Measurements from ENCODE around the gene GPR119. TPM values are rescaled to one million over a fixed set of nuclear protein-coding genes. Genes with fewer than 3 reads are reported as not detected.
"Not testable (repeated sequence)": the region's sequence is repeated elsewhere in the genome, so short reads cannot be mapped to it uniquely, and the experiment has no call there.

Gene GPR119
- not detected for total RNA-seq

DNA sequence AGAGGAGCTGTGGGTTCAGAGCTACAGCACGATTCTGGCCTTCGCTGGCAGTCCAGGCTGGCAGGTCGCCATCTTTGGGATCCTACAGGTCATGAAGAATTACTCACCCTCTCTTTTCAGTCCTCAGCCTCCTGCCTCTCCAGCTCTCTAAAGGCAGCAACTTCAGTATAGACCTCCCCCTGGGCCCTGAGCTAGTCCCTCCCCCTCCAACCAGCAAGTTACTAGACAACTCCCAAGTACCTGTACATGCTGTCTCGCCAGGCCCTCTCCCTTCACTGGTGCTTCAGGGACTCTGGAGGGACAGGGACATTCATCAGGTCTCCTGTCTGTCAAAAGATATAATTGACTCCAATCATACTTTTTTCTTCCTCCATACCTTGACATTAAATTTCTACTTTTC, at the start of gene GPR119:
Gene GPR119 (minus strand): TSS at position 155 of the 400 bp plus-strand sequence. CDS start 227 bp downstream, outside the sequence.
- no peak for DNase-seq

DNA sequence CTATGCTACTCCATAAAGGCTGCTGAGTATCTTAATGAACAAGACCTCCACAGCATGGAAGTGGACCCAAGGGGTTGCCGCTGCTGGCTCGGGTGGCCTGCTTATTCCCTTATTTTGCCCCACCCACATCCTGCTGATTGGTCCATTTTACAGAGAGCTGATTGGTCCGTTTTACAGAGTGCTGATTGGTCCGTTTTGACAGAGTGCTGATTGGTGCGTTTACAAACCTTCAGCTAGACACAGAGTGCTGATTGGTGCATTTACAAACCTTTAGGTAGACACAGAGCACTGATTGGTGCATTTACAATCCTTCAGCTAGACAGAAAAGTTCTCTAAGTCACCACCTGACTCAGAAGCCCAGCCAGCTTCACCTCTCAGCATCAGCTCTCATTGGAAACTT, 43.8 kb upstream of the GPR119 start:
- not testable (repeated sequence) for DNase-seq

DNA sequence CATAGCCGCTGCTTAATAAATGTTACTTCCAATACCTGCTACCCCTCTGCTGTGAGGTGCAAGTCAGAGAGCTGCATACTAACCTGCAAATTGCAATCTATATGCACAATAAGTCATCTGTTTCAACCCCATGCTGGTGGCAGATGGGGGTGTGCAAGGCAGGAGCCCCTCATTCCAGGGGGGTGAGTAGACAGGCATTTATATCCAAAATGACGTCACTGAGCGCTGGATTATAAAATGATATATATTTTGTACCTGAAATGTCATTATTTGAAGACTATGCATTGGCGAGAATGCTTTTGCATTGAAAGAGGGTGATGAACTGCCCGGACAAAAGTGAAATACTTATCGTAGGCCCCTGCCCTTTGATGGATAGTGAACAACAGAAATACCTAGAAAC, 41.1 kb upstream of the GPR119 start:
- no peak for DNase-seq

DNA sequence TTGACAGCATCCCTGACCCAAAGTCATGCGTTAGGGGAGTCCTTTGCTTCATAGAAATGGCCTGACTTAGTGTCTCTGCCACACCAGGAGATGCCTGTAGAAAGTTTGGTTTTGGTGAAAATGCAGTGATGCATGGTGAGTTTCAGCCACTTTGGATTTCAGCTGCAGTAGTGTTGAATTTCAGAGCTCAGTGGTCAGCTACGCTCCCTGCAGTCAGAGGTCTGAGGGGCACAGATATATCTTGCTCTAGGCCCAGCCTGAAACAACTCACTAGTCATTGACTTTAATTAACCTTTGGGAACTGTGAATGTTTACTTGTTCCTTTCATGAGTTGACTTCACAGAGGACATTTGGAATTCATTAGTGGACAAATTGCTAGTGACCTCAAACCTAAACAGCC, 33.8 kb upstream of the GPR119 start:
- DNase-seq: no peak

DNA sequence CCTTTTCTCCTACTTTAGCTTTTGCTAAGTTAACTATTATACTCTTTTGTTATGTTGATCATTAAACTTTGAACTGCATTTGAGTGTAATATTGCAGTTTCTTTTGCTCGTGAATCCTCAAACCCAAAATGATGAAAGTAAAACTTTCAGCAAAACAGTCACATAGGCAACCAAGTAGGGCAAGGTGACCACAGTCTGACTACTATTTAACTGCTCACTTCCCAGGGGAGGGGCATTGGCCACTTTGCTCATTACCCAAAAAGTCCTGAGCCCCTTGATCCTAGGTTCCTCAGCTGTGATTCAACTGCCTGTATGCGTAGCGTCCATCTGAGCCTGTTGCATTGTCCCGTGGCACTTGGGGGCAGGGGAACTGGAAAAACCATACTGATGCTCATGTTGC, 33.3 kb upstream of the GPR119 start:
- DNase-seq: no peak

DNA sequence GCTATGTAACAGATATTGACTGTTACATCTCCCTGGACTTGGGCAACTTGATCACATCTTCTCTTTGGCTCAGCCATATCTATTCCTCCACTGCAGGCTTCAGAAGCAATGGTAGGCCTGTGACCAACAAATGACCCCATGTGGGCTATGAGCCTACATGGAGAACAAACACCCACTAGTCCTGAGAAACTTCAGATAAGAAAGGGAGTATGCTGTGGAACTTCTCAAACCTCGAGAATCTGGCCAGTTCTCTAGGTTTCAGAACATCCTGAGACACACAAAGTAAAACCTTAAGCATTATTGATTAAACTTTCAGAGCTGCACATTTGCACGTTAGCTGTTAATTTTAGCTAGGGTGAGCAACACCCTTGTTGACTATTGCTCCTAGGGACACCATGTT, 32.6 kb upstream of the GPR119 start:
- no peak for DNase-seq

DNA sequence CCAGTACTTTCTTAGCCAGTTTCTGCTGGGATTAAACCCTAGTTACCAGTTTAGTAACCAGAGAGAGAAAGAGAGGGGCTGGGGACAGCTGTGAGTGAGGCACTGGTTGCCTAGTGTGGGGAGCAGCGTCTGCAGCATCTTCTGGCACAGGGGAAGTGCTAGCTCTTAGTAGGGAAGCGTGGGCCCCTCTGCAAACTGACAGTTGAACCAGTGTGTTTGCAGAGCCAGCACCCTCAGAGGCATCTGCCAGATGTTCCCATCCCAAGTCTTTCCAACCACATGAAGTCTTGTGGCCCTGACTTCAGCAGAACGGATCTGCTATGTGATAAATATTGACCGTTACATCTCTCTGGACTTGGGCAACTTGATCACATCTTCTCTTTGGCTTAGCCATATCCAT, 31.3 kb upstream of the GPR119 start:
- DNase-seq: no peak

DNA sequence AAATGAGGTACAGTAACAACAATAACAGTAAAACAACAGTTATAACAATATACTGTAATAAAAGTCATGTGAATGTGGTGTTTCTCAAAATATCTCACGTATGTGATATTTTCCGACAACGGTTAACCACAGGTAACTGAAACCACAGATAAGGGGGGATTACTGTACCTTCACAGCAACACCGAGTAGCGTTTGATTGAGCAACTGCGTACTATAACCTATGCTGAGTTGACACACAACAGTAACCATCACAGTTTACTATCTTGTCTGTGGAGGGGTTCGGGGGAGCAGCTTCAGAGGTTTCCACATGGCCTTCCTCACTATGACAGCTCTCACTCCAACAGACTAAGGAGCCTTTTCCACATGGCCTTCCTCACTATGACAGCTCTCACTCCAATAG, 29.7 kb upstream of the GPR119 start:
- DNase-seq: no peak

DNA sequence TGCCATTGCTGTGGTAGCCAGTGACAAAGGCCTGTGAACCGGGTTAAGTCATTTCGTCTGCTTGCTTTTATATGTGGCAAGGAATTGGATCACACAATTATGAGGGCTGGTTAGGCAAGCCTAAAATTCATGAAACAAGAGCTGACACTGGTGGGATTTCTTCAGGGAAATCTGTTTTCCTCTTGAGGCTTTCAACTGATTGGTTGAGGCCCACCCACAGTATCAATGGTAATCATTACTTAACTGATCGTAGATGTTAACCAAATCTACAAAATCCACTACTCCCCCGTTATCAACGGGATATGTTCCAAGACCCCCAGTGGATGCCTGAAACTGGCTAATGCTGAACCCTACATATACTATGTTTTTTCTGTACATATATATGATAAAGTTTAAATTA, 29.3 kb upstream of the GPR119 start:
- DNase-seq: no peak

DNA sequence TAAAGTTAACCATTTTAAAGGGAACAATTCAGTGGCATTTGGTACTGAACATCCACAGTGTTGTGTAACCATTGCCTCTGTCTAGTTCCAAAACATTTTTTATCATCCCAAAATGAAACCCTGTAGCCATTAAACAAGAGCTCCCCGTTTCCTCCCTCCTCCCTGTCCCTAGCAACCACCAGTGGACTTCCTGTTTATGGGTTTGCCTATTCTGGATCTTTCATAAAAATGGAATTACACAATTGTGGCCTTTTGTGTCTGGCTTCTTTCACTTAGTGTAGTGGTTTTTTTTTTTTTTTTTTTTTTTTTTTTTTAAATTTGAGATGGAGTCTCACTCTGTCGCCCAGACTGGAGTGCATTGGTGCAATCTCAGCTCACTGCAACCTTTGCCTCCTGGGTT, 27.9 kb upstream of the GPR119 start:
- DNase-seq: no peak

DNA sequence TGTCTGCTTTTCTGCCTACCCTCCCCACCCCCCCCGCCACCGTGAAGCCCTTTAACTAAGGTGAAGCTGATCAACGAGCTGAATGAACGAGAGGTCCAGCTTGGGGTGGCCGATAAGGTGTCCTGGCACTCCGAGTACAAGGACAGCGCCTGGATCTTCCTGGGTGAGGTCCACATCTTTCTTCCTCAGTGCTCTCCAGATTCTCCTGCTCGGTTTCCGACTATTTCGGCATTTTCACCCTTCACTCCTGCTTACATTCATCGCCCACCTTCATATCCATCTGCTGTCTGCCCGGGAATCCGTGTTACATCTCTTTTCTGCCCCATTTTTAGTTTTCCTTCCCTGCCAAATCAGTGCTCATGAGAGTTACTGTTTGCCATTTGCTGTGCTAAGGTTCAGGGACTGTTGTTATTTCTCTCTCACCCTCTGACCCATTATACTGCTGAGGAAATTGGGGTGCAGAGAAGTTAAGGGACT, 16.8 kb upstream of the GPR119 start:
- no peak for DNase-seq

DNA sequence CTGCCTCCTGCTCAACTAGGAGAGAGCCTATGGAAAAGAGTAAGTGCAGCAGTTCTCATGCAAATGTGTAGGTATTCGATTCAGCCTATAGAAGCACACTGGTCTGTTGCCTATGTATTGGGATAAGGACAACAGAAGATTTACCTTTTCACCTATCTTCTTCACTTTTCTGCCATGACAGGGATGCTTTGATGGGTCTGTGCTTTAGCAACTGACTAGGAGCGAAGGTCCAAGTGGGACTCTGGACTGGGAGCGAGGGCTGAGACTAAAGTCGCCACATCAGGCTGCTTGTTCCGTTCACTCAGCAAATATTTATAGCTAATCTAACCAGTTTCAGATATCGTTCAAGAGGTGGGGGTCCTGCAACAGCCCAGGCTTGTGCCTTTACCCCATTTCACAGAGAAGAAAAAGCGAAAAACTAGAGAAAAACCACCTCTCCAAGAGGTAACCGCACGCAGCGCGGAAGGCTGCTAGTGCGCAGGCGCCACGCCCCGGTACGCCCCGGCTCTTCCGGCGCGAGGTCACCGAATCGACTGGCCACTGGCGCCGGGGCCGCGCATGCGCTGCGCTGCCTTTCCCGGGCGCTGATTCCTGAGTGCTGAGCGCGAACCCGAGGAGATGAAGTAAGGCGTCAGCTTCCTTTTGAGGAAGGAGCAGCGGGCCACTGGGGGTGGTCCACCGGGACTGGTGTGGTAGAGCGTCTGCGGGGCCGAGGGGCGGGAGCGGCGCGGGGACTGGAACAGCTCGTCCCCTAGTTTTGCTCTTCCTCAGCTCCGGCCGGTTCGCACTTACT, 16.1 kb upstream of the GPR119 start, which contains the start of gene RBMX2:
Gene RBMX2 (plus strand): TSS at position 573 of the 793 bp plus-strand sequence. CDS start 46 bp downstream, at position 619.
- peak; percentile 87 for DNase-seq

DNA sequence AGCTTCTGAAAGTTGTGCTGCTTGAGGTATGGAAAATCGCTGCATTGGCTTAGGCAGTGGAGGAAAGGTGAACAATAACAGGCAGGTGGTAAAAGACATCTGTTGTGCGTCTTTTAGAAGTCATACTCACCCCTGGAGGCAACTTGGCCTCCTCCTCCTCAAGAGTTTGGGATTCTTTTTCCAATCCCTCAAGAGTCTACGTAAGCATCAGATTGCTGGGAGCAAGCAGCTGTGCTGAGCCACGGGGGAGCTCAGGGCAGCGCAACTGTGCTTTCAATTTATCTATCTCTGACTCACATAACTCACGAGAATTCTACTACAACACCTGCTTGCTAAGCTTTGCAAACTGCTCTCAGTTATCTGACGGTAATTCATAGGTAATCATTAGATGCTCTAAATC, 9.9 kb upstream of the GPR119 start:
- DNase-seq: peak; percentile 22

DNA sequence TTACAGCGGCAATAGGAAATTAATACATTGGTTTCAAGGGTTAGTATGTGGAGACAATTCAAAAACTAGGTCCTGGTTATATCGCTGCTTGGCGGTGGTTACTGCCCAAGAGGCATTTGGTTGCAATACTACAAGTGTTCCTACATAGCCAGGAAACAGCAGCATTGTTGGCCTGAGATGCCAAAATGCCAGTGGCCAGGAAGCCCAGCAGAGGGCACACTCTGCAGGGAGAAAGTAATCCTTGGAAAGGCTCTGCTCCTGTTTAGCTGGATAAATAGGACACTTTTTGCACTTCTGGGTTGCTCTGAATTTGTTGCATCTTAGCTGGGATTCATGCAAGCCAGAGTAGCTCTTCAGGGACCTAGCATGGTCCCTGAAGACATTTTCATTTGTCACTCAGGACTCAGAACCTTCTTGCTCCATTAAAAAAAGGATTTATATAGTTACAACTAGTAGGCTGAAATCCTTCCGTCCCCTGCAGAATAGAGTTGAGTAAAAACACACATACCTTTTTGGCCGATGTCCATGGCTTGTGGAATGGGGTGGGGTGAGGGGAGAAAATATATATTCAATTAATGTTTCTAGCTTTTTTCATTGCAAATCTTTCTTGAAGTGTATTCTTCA, 8.1 kb upstream of the GPR119 start:
- DNase-seq: peak; percentile 65

DNA sequence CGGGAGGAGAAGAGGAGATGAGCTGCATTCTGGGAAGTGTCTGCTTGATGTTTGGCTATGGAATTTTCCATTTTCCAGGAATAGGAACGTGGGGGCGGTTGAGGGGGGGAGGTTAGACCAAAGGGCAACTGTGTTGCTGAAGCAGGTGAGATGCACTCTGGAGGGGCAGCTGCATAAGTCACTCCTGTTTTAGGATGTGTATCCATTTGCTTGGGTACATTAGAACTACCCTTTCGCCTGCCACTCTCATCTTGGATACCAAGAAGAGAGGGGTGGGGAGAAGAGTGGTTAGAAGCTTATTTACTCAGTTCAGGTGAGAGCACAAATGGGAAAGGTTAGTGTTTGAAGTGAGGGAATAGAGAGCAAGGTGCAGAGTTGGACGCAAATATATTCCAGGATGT, 934 bp upstream of the GPR119 start:
- DNase-seq: no peak

DNA sequence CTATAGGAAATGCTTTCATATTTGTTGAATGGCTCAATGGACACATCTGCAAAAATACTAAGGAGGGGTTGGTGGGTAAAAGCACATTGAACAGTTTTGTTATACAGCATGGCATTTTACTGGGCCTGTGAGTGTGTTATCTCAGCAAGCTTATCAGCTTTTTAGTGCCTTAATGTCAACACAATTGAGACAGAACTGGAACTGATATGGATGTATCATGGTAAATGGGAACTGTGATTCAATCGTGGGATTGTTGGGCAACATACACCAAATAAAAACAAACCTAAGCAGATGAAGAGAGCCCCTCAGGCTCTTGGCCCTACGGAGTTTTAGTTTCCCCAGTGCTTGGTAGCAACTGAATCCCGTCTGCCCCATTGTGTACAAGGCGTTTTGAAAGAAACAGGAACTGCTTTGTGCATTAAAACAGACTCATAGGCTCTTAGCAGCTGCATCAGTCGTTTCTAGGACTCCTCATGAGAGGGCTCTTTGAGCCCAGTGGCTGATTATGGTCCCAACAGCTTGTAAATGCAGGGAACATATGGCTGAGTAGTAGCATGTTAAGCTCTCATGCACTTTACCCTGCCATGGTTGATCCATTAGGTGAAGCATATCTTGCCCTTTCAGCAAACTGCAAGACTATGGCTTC, 7.3 kb downstream of the GPR119 start:
- peak; percentile 8 for DNase-seq

DNA sequence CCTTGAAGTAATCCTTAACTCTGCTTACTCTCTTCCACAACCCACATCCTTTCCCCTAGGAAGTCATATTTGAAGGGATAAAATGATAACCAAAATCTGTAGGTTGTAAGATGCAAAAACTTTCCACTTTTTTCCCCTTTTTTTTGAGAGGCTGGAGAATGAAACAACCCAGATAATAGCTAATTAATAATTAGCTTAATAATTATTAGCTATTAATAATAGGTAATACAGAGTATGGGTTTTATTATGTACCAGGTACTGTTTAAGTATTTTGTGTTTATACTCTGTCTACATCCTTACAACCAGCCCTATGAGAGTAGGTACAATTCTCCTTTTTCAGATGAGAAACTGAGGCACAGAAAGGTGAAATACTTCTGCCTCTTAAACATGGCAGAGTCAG, 9.4 kb downstream of the GPR119 start:
- DNase-seq: no peak

DNA sequence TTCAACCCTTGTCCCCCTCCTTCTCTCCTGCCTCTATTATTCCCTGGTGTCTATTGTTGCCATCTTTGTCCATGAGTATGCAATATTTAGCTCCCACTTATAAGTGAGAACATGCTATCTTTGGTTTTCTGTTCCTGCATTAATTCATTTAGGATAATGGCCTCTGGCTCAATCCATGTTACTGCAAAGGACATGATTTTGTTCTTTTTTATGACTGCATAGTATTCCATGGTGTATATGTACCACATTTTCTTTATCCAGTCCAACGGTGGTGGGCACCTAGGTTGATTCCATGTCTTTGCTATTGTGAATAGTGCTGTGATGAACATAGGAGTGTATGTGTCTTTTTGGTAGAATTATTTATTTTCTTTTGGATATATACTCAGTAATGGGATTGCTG, 33.4 kb downstream of the GPR119 start:
- not testable (repeated sequence) for DNase-seq

DNA sequence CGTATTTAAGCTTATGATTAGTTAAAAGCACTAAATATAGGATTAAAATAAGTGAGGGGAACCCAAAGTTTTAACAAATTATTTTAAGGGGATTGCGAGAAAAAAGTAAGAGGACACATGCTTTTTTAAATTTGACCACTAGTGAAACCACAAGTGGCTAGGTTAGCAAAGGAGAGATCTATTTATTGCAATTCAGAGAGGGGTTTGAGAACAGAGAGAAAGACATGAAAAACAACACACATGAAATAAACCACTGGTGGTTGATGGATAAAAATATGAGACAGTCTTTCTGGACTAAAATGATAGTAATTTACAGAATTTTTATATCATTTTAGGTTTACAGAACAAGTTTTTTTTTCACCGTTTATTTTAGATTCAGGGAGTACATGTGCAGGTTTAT, 33.9 kb downstream of the GPR119 start:
- no peak for DNase-seq

DNA sequence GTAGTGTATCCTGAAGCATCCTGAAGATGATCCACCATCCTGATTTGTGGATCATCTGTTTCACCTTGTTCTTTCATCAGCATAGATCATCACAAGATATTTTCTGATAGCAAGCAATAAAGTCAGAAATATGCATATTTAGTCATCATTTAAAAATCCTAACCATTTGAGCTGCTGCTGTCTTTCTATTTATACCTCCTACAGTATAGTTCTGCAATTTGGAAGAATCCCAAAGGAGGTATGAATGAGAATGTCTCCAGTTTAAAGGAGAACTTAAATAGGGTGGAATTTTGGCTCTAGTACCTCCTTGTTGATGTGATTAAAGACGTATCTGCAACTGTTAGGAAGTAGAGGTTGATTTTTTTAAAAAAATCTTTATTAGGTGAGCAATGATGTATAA, 38.2 kb downstream of the GPR119 start:
- DNase-seq: no peak

DNA sequence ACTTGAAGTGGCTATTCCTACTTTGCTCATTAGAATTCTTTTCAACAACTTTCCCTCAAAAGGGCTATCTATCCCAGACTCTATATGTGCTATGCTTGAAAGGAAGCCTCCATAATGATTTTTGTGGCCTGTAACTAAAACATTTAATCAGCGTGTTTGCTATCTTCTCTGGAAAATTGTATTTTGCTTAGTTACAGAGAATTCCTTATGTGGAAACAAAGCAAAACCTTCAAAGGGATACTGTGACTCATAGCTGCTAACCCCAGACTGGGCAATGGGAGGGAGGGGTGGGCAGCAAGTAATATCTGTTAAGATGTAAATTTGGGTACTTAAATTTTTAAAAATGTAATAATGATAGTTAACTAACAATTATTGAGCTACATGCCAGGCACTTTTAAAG, 42.1 kb downstream of the GPR119 start:
- DNase-seq: no peak

DNA sequence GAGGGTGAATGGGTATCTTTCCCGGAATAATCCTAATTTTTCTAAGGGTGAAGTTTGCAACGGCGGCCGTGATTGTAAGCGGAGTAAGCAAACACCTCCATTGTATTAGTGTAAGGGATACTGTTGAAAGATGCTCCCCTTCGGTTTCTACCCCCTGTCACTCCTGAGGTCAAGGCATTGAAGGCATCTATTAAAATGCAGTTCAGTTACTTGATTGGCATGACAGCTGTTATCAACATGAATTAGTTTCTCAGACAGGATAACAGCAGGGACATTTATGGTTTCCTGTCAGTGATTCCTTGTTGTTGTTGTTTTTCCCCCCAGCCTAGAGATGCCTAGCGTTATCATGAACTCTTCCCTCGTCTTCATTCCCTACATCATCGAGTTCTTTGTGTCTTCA, 45.2 kb downstream of the GPR119 start:
- no peak for DNase-seq
